Heart left ventricle (tissue), 16 donors: ENCODE data around the gene ACAN. TPM values are rescaled to one million over a fixed set of nuclear protein-coding genes. Genes with fewer than 3 reads are reported as not detected.

Experiments
- ATAC-seq, 4 donors: fragments of 200-7000 bp; cut with Tn5 transposase; one replicate each; pipeline ENCODE4 v1.9.1; 2020 to 2022; ENCODE audit warnings: moderate library complexity in 4 of 4, mild to moderate bottlenecking in 3 of 4, moderate number of reproducible peaks in 1 of 4
- DNase-seq, 5 donors: peaks; one replicate each; pipeline ENCODE4 v3.0.0-alpha.2; 2020
- H3K27ac ChIP-seq, 12 donors: fragments of 200-600 bp; sonication (generic) in 4 of 12; one replicate each; pipeline versions ENCODE4 v1.5.0 to v1.8.0; 2016 to 2022; ENCODE audit warnings: mild to moderate bottlenecking in 2 of 12
- H3K27me3 ChIP-seq, 9 donors: fragments of 200-600 bp; sonication (generic) in 2 of 9; one replicate each; pipeline versions ENCODE4 v1.5.1 to v1.8.0; 2016 to 2022; ENCODE audit warnings: mild to moderate bottlenecking in 3 of 9
- H3K36me3 ChIP-seq, 9 donors: fragments of 200-600 bp; sonication (generic) in 2 of 9; one replicate each; pipeline versions ENCODE4 v1.5.0 to v1.8.0; 2018 to 2022; ENCODE audit warnings: mild to moderate bottlenecking in 2 of 9
- H3K4me1 ChIP-seq, 12 donors: fragments of 200-600 bp; sonication (generic) in 4 of 12; one replicate each; pipeline versions ENCODE4 v1.5.0 to v1.8.0; 2016 to 2022; ENCODE audit warnings: mild to moderate bottlenecking in 3 of 12
- H3K4me3 ChIP-seq, 12 donors: fragments of 200-600 bp; sonication (generic) in 4 of 12; one replicate each; pipeline versions ENCODE4 v1.5.0 to v1.8.0; 2017 to 2022; ENCODE audit warnings: mild to moderate bottlenecking in 9 of 12, moderate library complexity in 4 of 12
- H3K9me3 ChIP-seq, 12 donors: fragments of 200-600 bp; sonication (generic) in 4 of 12; one replicate each; pipeline versions ENCODE4 v1.5.0 to v1.8.0; 2016 to 2022; ENCODE audit warnings: mild to moderate bottlenecking in 1 of 12
- CTCF ChIP-seq, 12 donors: fragments of 200-600 bp; sonication (generic) in 4 of 12; IDR thresholded peaks; one replicate each; pipeline versions ENCODE4 v1.5.0 to v1.8.0; 2018 to 2022; ENCODE audit warnings: antibody characterized with exemption in 12 of 12, mild to moderate bottlenecking in 5 of 12
- POLR2A ChIP-seq, 2 donors: fragments of 450-650 bp; IDR thresholded peaks; one replicate each; pipeline ENCODE4 v1.6.1; 2017; ENCODE audit warnings: antibody characterized with exemption in 2 of 2, mild to moderate bottlenecking in 2 of 2, moderate library complexity in 2 of 2
- WGBS, 4 donors: extraction: QIAGEN DNeasy Blood & Tissue Kit in 2 of 4; methylation state at CpG; one replicate each; pipeline versions ENCODE4 v1.1.5 to v1.1.7; 2013 to 2018; 5-methylcytosine and 5-hydroxymethylcytosine counted together
- intact Hi-C, 10 donors: fragments of 100-400 bp; cut with DNase I; formaldehyde crosslinking; loops; one replicate each; pipeline versions ENCODE4 v1.11.1 to v1.14.2; 2022
- polyA plus RNA-seq, 2 donors: library from polyadenylated mRNA; stranded (reverse); fragments of 200-250 nt; gene quantifications; one replicate each; pipeline ENCODE4 v1.2.3, GENCODE V29; 2013
- total RNA-seq, 9 donors: library from RNA; depleted of rRNA in 2 of 9; stranded (reverse); fragments of >200 nt in 2 of 9; fragmentation: NEBNext Ultra II Directional in 3 of 9; extraction: Animal tissue kit (Norgen Biotek cat#: 25700) in 3 of 9; gene quantifications; one replicate each; pipeline versions ENCODE4 v1.1.0 to v1.2.4, GENCODE V29; 2016 to 2023
- donor health status: ischemic (EF 13 %, LVEDD 7.1; RV severe dilation, severe dysfunction).
- donor health status: healthy with polysubstance abuse.
- donor health status: DM: no; HTN: yes; CAD: no.
- donor health status: DM: no; HTN: no; CAD: no.
- donor health status: ischemic (EF 25% LVEDD 6.9; RV normal size, moderate dysfunction).
- donor health status: ischemic (EF 25% LVEDD 5.7; RV mildly dilated, moderate dysfunction).
- donor health status: healthy.
- donor health status: DM: yes; HTN: yes; CAD: no.
- donor health status: ischemic (EF 35%, LVEDD 5.7; RV mildly dilated, moderate dysfunction).
- donor health status: nonischemic (EF 11% LVEDD 7.7; RV severe dilation, severe dysfunction).
- donor health status: DM: yes; HTN: yes; CAD: no.
- donor health status: PGD.
- donor health status: ischemic (EF 29% LVEDD 5.4; RV normal size, mild dysfunction).
- donor health status: nonischemic (EF 23%, LVEDD 6.1; RV moderate dilation, normal function).

The ACAN gene
- total and polyA plus RNA-seq, 11 donors, result 0.02 to 1.2 (median 0.17) TPM; not detected in 1

GRCh38 chr15:88812133-88812532, 8.9 kb downstream of the ACAN start:
- DNase-seq (no peak), ATAC-seq (no peak)
- Histone ChIP-seq H3K27me3 (peaks cover 0 to 33% (median 7%) of the 10 kb centered on the region in 9 donors), H3K9me3 (no peaks in the 10 kb centered on the region), H3K27ac (no peak overlapping the region), H3K4me3 (no peak overlapping the region), H3K4me1 (no peaks in the 10 kb centered on the region), H3K36me3 (no peaks in the 10 kb centered on the region)
- no peak for TF ChIP-seq CTCF (IDR thresholded peaks at IDR 0.05)
- TF ChIP-seq POLR2A (IDR thresholded peaks at IDR 0.05), result no peak
- WGBS, 4 donors, result 19 to 41% (median 39%) methylated on average over 3 to 4 of the region's 4 CpGs
- intact Hi-C loops, result no loop called here

- Histone ChIP-seq H3K4me1 (no peaks in the 10 kb centered on the region), H3K27ac (no peak overlapping the region), H3K4me3 (no peak overlapping the region), H3K27me3 (peaks cover 0 to 25% (median 6%) of the 10 kb centered on the region in 9 donors), H3K36me3 (no peaks in the 10 kb centered on the region), H3K9me3 (no peaks in the 10 kb centered on the region)
- no peak for DNase-seq
- no peak for ATAC-seq
- 58 to 75% (median 70%) methylated on average over 4 of the region's 4 CpGs for WGBS, 4 donors
- TF ChIP-seq CTCF (IDR thresholded peaks at IDR 0.05) (no peak), POLR2A (IDR thresholded peaks at IDR 0.05) (no peak)
- intact Hi-C loops, result no loop called here
These were observed 10.7 kb downstream of the ACAN start for GRCh38 chr15:88813960-88814359.

GRCh38 chr15:88814393-88814792, 11.2 kb downstream of the ACAN start:
- H3K27me3 ChIP-seq, result peaks cover 0 to 25% (median 3%) of the 10 kb centered on the region in 9 donors
- H3K4me1 ChIP-seq, result no peaks in the 10 kb centered on the region
- no peak overlapping the region for H3K27ac ChIP-seq
- H3K4me3 ChIP-seq, result no peak overlapping the region
- intact Hi-C loops, result no loop called here
- H3K36me3 ChIP-seq, result no peaks in the 10 kb centered on the region
- WGBS, 4 donors, result 73 to 89% (median 76%) methylated on average over 5 to 6 of the region's 6 CpGs
- ATAC-seq (no peak), DNase-seq (no peak)
- no peaks in the 10 kb centered on the region for H3K9me3 ChIP-seq
- TF ChIP-seq CTCF (IDR thresholded peaks at IDR 0.05), result no peak
- TF ChIP-seq POLR2A (IDR thresholded peaks at IDR 0.05), result no peak

- Histone ChIP-seq H3K27ac (no peak overlapping the region), H3K4me1 (no peaks in the 10 kb centered on the region), H3K4me3 (no peak overlapping the region), H3K36me3 (no peaks in the 10 kb centered on the region), H3K9me3 (no peaks in the 10 kb centered on the region), H3K27me3 (peaks cover 0 to 10% (median 0%) of the 10 kb centered on the region in 9 donors)
- DNase-seq, result no peak
- intact Hi-C loops, result no loop called here
- TF ChIP-seq POLR2A (IDR thresholded peaks at IDR 0.05) (no peak), CTCF (IDR thresholded peaks at IDR 0.05) (no peak)
- ATAC-seq, result no peak
- WGBS, 4 donors, result 49 to 66% (median 58%) methylated on average over 2 of the region's 2 CpGs
These were observed 15.7 kb downstream of the ACAN start for GRCh38 chr15:88818920-88819319.
